HL-60 (cell line): Measurements from ENCODE around the gene TPP2.

Experiments
- DNase-seq, 2 experiments: peaks; one replicate each; pipeline ENCODE4 v3.0.0-alpha.2; 2010 to 2020; ENCODE audit warnings: low read depth in 1 of 2, low spot score in 1 of 2
- H3K27ac ChIP-seq: fragments of 250-450 bp; sonication (Bioruptor Pico); replicated peaks from 2 replicates; pipeline ENCODE4 v1.5.1; 2020; ENCODE audit warnings: mild to moderate bottlenecking, moderate library complexity
- H3K27me3 ChIP-seq: fragments of 250-450 bp; sonication (Bioruptor Pico); 2 replicates; pipeline ENCODE4 v1.5.1; 2021; ENCODE audit warnings: mild to moderate bottlenecking, moderate library complexity; ENCODE audit not compliant: insufficient read depth, poor library complexity, severe bottlenecking
- H3K4me3 ChIP-seq: replicated peaks from 2 replicates; pipeline ENCODE4 v1.5.1; 2011; ENCODE audit warnings: mild to moderate bottlenecking, control low read depth, low read length; ENCODE audit not compliant: insufficient read depth
- GABPA ChIP-seq: IDR thresholded peaks from 2 replicates; pipeline ENCODE4 v1.6.1; 2012; ENCODE audit warnings: low read depth
- POLR2AphosphoS5 ChIP-seq: IDR thresholded peaks from 2 replicates; pipeline ENCODE4 v1.6.1; 2012; ENCODE audit warnings: low read depth
- SPI1 ChIP-seq: IDR thresholded peaks from 2 replicates; pipeline ENCODE4 v1.6.1; 2012; ENCODE audit warnings: low read depth, mild to moderate bottlenecking, borderline replicate concordance
- TF ChIP-seq, protein P1 (sequence below): IDR thresholded peaks from one replicate; pipeline ENCODE4 v1.5.1; 2011; ENCODE audit warnings: low read length, control low read depth, inconsistent platforms; ENCODE audit not compliant: insufficient read depth
- TF ChIP-seq, protein P2 (sequence below): IDR thresholded peaks from 2 replicates; pipeline ENCODE4 v1.6.1; 2012; ENCODE audit warnings: low read depth; ENCODE audit not compliant: insufficient replicate concordance

The TPP2 gene

DNA sequence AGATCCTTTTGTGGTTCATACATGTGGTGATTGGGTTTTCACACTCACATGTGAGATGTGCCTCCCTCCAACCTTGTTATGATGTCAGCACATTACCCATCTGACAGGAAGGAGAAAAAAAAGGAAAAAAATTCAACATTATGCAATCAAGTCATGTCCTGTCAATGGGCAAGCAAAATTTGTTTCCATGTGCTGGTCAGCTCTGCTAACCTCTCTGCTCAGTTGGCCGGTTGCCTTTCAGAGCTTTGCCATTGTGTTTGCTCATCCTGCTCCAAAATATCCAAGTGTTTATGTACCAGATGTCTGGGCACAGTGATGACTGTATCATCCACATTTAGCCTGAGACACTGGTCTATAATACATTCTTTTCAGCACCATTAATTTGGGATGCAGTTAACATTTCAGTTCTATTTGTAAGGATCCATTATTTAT lies 125.0 kb downstream of the TPP2 start:
- Histone ChIP-seq H3K4me3 (no peak overlapping the region), H3K27ac (no peak overlapping the region), H3K27me3 (peaks cover 4% of the 10 kb centered on the region)
- no peak for DNase-seq
- TF ChIP-seq, protein P1, sequence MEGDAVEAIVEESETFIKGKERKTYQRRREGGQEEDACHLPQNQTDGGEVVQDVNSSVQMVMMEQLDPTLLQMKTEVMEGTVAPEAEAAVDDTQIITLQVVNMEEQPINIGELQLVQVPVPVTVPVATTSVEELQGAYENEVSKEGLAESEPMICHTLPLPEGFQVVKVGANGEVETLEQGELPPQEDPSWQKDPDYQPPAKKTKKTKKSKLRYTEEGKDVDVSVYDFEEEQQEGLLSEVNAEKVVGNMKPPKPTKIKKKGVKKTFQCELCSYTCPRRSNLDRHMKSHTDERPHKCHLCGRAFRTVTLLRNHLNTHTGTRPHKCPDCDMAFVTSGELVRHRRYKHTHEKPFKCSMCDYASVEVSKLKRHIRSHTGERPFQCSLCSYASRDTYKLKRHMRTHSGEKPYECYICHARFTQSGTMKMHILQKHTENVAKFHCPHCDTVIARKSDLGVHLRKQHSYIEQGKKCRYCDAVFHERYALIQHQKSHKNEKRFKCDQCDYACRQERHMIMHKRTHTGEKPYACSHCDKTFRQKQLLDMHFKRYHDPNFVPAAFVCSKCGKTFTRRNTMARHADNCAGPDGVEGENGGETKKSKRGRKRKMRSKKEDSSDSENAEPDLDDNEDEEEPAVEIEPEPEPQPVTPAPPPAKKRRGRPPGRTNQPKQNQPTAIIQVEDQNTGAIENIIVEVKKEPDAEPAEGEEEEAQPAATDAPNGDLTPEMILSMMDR = no peak
- TF ChIP-seq GABPA = no peak
- TF ChIP-seq, protein P2, sequence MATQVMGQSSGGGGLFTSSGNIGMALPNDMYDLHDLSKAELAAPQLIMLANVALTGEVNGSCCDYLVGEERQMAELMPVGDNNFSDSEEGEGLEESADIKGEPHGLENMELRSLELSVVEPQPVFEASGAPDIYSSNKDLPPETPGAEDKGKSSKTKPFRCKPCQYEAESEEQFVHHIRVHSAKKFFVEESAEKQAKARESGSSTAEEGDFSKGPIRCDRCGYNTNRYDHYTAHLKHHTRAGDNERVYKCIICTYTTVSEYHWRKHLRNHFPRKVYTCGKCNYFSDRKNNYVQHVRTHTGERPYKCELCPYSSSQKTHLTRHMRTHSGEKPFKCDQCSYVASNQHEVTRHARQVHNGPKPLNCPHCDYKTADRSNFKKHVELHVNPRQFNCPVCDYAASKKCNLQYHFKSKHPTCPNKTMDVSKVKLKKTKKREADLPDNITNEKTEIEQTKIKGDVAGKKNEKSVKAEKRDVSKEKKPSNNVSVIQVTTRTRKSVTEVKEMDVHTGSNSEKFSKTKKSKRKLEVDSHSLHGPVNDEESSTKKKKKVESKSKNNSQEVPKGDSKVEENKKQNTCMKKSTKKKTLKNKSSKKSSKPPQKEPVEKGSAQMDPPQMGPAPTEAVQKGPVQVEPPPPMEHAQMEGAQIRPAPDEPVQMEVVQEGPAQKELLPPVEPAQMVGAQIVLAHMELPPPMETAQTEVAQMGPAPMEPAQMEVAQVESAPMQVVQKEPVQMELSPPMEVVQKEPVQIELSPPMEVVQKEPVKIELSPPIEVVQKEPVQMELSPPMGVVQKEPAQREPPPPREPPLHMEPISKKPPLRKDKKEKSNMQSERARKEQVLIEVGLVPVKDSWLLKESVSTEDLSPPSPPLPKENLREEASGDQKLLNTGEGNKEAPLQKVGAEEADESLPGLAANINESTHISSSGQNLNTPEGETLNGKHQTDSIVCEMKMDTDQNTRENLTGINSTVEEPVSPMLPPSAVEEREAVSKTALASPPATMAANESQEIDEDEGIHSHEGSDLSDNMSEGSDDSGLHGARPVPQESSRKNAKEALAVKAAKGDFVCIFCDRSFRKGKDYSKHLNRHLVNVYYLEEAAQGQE = no peak
- no peak for TF ChIP-seq POLR2AphosphoS5
- TF ChIP-seq SPI1 = no peak

DNA sequence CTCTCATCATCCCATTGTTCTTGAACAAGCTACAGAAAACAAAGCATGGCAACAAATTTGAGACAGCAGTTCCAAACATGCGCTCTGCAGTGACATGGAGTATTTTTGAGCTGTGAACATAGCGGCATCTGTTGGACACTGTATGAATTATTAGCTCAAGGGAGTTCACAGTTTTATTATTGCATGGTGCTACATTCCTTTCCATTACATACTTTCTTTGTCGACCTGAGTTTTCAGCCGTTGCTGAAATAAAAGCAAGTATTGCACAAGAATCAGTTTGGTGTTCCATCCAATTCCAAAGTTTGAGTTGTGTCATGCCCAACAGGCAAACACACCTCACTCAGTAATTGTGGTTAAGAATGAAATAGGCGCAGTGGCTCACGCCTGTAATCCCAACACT lies 128.1 kb downstream of the TPP2 start:
- TF ChIP-seq SPI1 = no peak
- TF ChIP-seq, protein P1 = peak; percentile 58
- peak in 1 of 2 experiments; percentile 47 for DNase-seq

DNA sequence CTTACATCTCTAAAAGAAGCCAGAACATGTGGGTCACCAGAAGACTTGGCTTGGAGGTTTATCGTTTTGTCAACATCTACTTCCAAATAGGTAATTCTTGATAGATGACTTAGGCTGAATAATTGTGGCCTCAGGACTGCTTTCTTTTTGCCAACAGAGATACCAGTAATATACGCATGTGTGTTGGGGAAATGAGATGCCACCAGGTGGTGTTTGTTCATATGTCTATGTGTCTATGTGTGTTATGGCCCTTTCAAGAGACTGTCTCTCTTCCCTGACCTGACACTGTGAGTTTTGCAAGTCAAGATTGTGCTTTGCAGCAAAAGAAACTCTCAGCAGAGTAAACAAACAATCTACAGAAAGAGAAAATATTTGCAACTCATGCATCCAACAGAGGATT lies 129.6 kb downstream of the TPP2 start:
- H3K27ac ChIP-seq = no peak overlapping the region
- TF ChIP-seq, protein P2 = no peak
- TF ChIP-seq GABPA (no peak), POLR2AphosphoS5 (no peak), SPI1 (no peak)
- TF ChIP-seq, protein P1 = no peak
- DNase-seq = peak in 1 of 2 experiments; percentile 48
- no peak overlapping the region for H3K4me3 ChIP-seq
- H3K27me3 ChIP-seq = peaks cover 4% of the 10 kb centered on the region

More for the DNA sequence above, 128.1 kb downstream of the TPP2 start:
- Histone ChIP-seq H3K4me3 (no peak overlapping the region), H3K27ac (no peak overlapping the region), H3K27me3 (peaks cover 4% of the 10 kb centered on the region)
